RWPE2 (cell line): Measurements from ENCODE around the gene THUMPD2.

Experiments
- ATAC-seq: fragments of 200-7000 bp; cut with Tn5 transposase; 3 replicates; pipeline ENCODE4 v1.9.1; 2021; ENCODE audit warnings: low read depth
- DNase-seq: peaks from one replicate; pipeline ENCODE4 v3.0.0-alpha.2; 2020; ENCODE audit warnings: low spot score
- H3K27ac ChIP-seq: fragments of 450-650 bp; 2 replicates; pipeline ENCODE4 v1.5.1; 2017; ENCODE audit warnings: mild to moderate bottlenecking; ENCODE audit not compliant: poor library complexity, severe bottlenecking
- H3K27me3 ChIP-seq: fragments of 250-450 bp; sonication (Bioruptor Pico); 2 replicates; pipeline ENCODE4 v1.5.1; 2021; ENCODE audit warnings: mild to moderate bottlenecking, moderate library complexity; ENCODE audit not compliant: insufficient read depth, poor library complexity, severe bottlenecking
- H3K36me3 ChIP-seq: fragments of 250-450 bp; sonication (Bioruptor Pico); 2 replicates; pipeline ENCODE4 v1.5.1; 2020; ENCODE audit warnings: low read depth, mild to moderate bottlenecking, moderate library complexity
- H3K4me1 ChIP-seq: fragments of 250-450 bp; sonication (Bioruptor Pico); 2 replicates; pipeline ENCODE4 v1.5.1; 2021; ENCODE audit warnings: mild to moderate bottlenecking, moderate library complexity; ENCODE audit not compliant: insufficient read depth, poor library complexity, severe bottlenecking
- H3K4me3 ChIP-seq: fragments of 250-450 bp; sonication (Bioruptor Pico); 2 replicates; pipeline ENCODE4 v1.5.1; 2021; ENCODE audit warnings: mild to moderate bottlenecking, moderate library complexity; ENCODE audit not compliant: severe bottlenecking
- H3K9me3 ChIP-seq: fragments of 250-450 bp; sonication (Bioruptor Pico); 2 replicates; pipeline ENCODE4 v1.5.1; 2021; ENCODE audit warnings: mild to moderate bottlenecking, moderate library complexity; ENCODE audit not compliant: severe bottlenecking
- CTCF ChIP-seq: fragments of 450-650 bp; IDR thresholded peaks from one replicate; pipeline ENCODE4 v1.5.1; 2017; ENCODE audit warnings: mild to moderate bottlenecking, moderate library complexity; ENCODE audit not compliant: poor library complexity, severe bottlenecking

Gene THUMPD2

GRCh38 chr2:39734445-39734844 is 44.6 kb downstream of the THUMPD2 start:
- ATAC-seq: no peak
- Histone ChIP-seq H3K27ac (no peak overlapping the region), H3K9me3 (no peaks in the 10 kb centered on the region), H3K4me1 (no peaks in the 10 kb centered on the region), H3K4me3 (no peak overlapping the region), H3K36me3 (peaks cover 57% of the 10 kb centered on the region), H3K27me3 (no peaks in the 10 kb centered on the region)
- no peak for TF ChIP-seq CTCF
- DNase-seq: no peak

GRCh38 chr2:39733070-39733674 is 45.9 kb downstream of the THUMPD2 start:
- Histone ChIP-seq H3K27ac (no peak overlapping the region), H3K4me1 (no peaks in the 10 kb centered on the region), H3K27me3 (no peaks in the 10 kb centered on the region), H3K9me3 (no peaks in the 10 kb centered on the region), H3K4me3 (no peak overlapping the region), H3K36me3 (peaks cover 47% of the 10 kb centered on the region)
- no peak for TF ChIP-seq CTCF
- ATAC-seq (no peak), DNase-seq (no peak)

- Histone ChIP-seq H3K4me3 (no peak overlapping the region), H3K36me3 (peaks cover 40% of the 10 kb centered on the region), H3K27me3 (no peaks in the 10 kb centered on the region), H3K4me1 (no peaks in the 10 kb centered on the region), H3K9me3 (no peaks in the 10 kb centered on the region), H3K27ac (no peak overlapping the region)
- no peak for ATAC-seq
- DNase-seq: no peak
- no peak for TF ChIP-seq CTCF
Observed at GRCh38 chr2:39732482-39732881, 46.6 kb downstream of the THUMPD2 start.

- DNase-seq (no peak), ATAC-seq (no peak)
- Histone ChIP-seq H3K4me1 (no peaks in the 10 kb centered on the region), H3K36me3 (peaks cover 32% of the 10 kb centered on the region), H3K4me3 (no peak overlapping the region), H3K9me3 (no peaks in the 10 kb centered on the region), H3K27me3 (no peaks in the 10 kb centered on the region), H3K27ac (no peak overlapping the region)
- no peak for TF ChIP-seq CTCF
Observed at GRCh38 chr2:39731546-39731945, 47.5 kb downstream of the THUMPD2 start.

- Histone ChIP-seq H3K9me3 (no peaks in the 10 kb centered on the region), H3K4me3 (no peak overlapping the region), H3K4me1 (no peaks in the 10 kb centered on the region), H3K27ac (no peak overlapping the region), H3K36me3 (peaks cover 24% of the 10 kb centered on the region), H3K27me3 (no peaks in the 10 kb centered on the region)
- DNase-seq: no peak
- peak; percentile 56 for TF ChIP-seq CTCF
- ATAC-seq: peak; percentile 49
Observed at GRCh38 chr2:39730685-39731302, 48.3 kb downstream of the THUMPD2 start.
